Measurements from ENCODE around the gene TRMT61B.
A peak's percentile ranks its signal among the peaks of the same experiment; 100 is the strongest.

TRMT61B gene

GRCh38 chr2:28880193-28880592, 10.1 kb upstream of the TRMT61B start:
- H3K79me2 ChIP-seq (ENCODE audit: insufficient read depth, low read length), result no peaks in the 10 kb centered on the region
- no peak overlapping the region for H3K4me3 ChIP-seq (ENCODE audit: insufficient read depth, low read length, poor library complexity, severe bottlenecking)
- no peaks in the 10 kb centered on the region for H3K9me3 ChIP-seq (ENCODE audit: insufficient read depth, low read length)
- H4K20me1 ChIP-seq (ENCODE audit: low read depth, low read length), result no peaks in the 10 kb centered on the region
- no peaks in the 10 kb centered on the region for H3K27me3 ChIP-seq (ENCODE audit: low read length)
- H3K4me2 ChIP-seq (ENCODE audit: low read depth, low read length, poor library complexity, severe bottlenecking), result no peak overlapping the region
- no peaks in the 10 kb centered on the region for H3K36me3 ChIP-seq (ENCODE audit: low read length)
- no peaks in the 10 kb centered on the region for H3K9me2 ChIP-seq (replicated peaks; ENCODE audit: insufficient read depth, low read length)
- H3K9ac ChIP-seq (ENCODE audit: low read length), result no peak overlapping the region
- no peaks in the 10 kb centered on the region for H3F3A ChIP-seq (ENCODE audit: insufficient read depth)
- no peak overlapping the region for H3K27ac ChIP-seq (ENCODE audit: low read depth, low read length)
- TF ChIP-seq, protein P1, sequence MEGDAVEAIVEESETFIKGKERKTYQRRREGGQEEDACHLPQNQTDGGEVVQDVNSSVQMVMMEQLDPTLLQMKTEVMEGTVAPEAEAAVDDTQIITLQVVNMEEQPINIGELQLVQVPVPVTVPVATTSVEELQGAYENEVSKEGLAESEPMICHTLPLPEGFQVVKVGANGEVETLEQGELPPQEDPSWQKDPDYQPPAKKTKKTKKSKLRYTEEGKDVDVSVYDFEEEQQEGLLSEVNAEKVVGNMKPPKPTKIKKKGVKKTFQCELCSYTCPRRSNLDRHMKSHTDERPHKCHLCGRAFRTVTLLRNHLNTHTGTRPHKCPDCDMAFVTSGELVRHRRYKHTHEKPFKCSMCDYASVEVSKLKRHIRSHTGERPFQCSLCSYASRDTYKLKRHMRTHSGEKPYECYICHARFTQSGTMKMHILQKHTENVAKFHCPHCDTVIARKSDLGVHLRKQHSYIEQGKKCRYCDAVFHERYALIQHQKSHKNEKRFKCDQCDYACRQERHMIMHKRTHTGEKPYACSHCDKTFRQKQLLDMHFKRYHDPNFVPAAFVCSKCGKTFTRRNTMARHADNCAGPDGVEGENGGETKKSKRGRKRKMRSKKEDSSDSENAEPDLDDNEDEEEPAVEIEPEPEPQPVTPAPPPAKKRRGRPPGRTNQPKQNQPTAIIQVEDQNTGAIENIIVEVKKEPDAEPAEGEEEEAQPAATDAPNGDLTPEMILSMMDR (IDR thresholded peaks at IDR 0.05; ENCODE audit: insufficient read depth, low read length, poor library complexity, severe bottlenecking), result no peak
- TF ChIP-seq EZH2phosphoT487 (conservative IDR thresholded peaks at IDR 0.05; ENCODE audit: low read length), result no peak
- no peak overlapping the region for H2AFZ ChIP-seq (ENCODE audit: low read depth, low read length, severe bottlenecking)

DNA sequence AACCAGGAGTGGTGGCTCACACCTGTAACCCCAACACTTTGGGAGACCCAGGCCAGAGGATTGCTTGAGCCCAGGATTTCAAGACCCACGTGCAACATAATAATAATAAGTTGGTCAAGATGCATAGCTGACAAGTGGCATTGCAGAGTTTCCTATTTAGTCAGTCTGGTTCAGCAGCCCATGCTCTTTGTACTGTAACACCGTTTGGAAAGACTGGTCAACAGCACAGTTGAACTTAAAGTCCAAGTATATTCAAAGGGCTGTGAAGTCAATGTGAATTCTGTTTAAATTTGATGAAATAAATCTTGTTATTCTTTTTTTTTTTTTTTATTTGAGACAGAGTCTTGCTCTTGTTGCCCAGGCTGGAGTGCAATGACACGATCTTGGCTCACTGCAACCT, 1.5 kb upstream of the TRMT61B start:
- Histone ChIP-seq H3K9ac (ENCODE audit: low read length) (no peak overlapping the region), H3F3A (ENCODE audit: insufficient read depth) (no peaks in the 10 kb centered on the region; the same call in 1 of the 2 replicates), H3K9me3 (ENCODE audit: insufficient read depth, low read length) (no peaks in the 10 kb centered on the region), H3K4me3 (ENCODE audit: insufficient read depth, low read length, poor library complexity, severe bottlenecking) (no peak overlapping the region), H3K4me2 (ENCODE audit: low read depth, low read length, poor library complexity, severe bottlenecking) (no peak overlapping the region), H3K27me3 (ENCODE audit: low read length) (no peaks in the 10 kb centered on the region), H3K79me2 (ENCODE audit: insufficient read depth, low read length) (peaks cover 31% of the 10 kb centered on the region), H3K9me2 (replicated peaks; ENCODE audit: insufficient read depth, low read length) (no peaks in the 10 kb centered on the region), H2AFZ (ENCODE audit: low read depth, low read length, severe bottlenecking) (peak overlapping the region; percentile 93), H3K27ac (ENCODE audit: low read depth, low read length) (no peak overlapping the region), H4K20me1 (ENCODE audit: low read depth, low read length) (no peaks in the 10 kb centered on the region), H3K36me3 (ENCODE audit: low read length) (no peaks in the 10 kb centered on the region)
- TF ChIP-seq, protein P1 (IDR thresholded peaks at IDR 0.05; ENCODE audit: insufficient read depth, low read length, poor library complexity, severe bottlenecking), result no peak
- TF ChIP-seq EZH2phosphoT487 (conservative IDR thresholded peaks at IDR 0.05; ENCODE audit: low read length), result no peak

- Histone ChIP-seq H3K79me2 (ENCODE audit: insufficient read depth, low read length) (peaks cover 36% of the 10 kb centered on the region), H3K9me3 (ENCODE audit: insufficient read depth, low read length) (no peaks in the 10 kb centered on the region), H3K9me2 (replicated peaks; ENCODE audit: insufficient read depth, low read length) (no peaks in the 10 kb centered on the region), H3K4me3 (ENCODE audit: insufficient read depth, low read length, poor library complexity, severe bottlenecking) (peak overlapping the region; percentile 81), H3F3A (ENCODE audit: insufficient read depth) (no peaks in the 10 kb centered on the region; the same call in 1 of the 2 replicates), H3K27me3 (ENCODE audit: low read length) (no peaks in the 10 kb centered on the region), H3K36me3 (ENCODE audit: low read length) (no peaks in the 10 kb centered on the region), H3K27ac (ENCODE audit: low read depth, low read length) (no peak overlapping the region), H2AFZ (ENCODE audit: low read depth, low read length, severe bottlenecking) (peak overlapping the region; percentile 66), H3K4me2 (ENCODE audit: low read depth, low read length, poor library complexity, severe bottlenecking) (peak overlapping the region; percentile 87), H4K20me1 (ENCODE audit: low read depth, low read length) (no peaks in the 10 kb centered on the region), H3K9ac (ENCODE audit: low read length) (peak overlapping the region; percentile 87)
- no peak for TF ChIP-seq EZH2phosphoT487 (conservative IDR thresholded peaks at IDR 0.05; ENCODE audit: low read length)
- TF ChIP-seq, protein P1 (IDR thresholded peaks at IDR 0.05; ENCODE audit: insufficient read depth, low read length, poor library complexity, severe bottlenecking), result no peak
Observed at GRCh38 chr2:28869494-28870145, 489 bp downstream of the TRMT61B start.
